Stimulated activated CD4-positive, alpha-beta T cell treated with anti-CD3 and anti-CD28 coated beads, TNF-alpha, amount 100 ng/mL, for 4 hours (primary cell): ENCODE measurements around the gene MCF2L2.
A peak's percentile ranks its signal among the peaks of the same experiment; 100 is the strongest.
"Not testable (repeated sequence)": the region's sequence is repeated elsewhere in the genome, so short reads cannot be mapped to it uniquely, and the experiment has no call there.

Experiments
- DNase-seq, 3 experiments: peaks; one replicate each; pipeline ENCODE4 v3.0.0-alpha.2; 2020; ENCODE audit warnings: low read depth in 3 of 3

Gene MCF2L2

DNA sequence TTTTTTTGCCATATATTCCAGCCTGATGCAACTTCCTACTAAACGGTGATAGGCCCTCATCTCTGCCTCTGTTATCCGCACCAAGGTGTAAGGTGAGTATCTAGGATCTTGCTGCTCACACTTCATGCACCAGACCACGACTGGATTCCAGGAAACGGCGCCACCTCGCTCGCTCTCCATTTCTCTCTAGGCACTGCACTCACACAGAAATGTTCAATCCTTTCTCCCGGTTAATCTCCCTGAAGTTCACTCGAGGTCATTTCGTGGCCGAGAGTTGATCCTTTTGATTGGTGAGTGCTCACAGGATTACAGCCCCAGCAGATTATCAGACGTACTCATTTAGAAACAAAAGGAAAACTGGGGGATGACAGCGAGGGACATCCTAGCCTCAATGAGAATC lies 28.1 kb downstream of the MCF2L2 start:
- no peak for DNase-seq

DNA sequence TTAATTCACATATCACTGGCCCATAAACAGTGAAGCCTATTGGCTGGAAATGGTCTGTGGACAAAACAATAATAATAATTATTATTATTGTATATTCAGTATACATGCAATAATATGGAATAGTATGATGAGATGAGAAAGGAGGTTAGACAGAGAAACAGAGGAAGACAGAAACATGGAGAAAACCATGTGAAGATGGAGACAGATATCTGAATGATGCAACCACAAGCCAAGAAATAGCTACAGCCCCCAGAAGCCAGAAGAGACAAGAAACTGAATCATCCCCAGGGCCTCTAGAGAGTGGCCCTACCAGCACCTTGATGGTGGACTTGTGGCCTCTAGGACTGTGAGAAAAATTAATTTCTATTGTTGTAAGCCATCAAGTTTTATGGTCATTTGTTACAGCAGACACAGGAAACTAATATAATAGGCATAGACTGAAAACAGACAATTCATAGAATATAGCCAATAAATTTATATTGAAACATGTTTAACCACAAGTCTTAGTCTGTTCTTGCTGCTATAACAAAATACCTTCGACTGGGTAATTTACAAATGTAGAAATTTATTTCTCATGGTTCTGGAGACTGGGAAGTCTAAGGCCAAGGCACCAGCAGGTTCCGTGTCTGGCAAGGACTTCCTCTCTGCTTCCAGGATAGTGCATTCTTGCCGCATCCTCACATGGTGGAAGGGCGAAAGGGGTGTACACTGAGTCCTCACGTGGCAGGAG lies 31.6 kb downstream of the MCF2L2 start:
- no peak for DNase-seq

GRCh38 chr3:183394150-183394549 lies 34.3 kb downstream of the MCF2L2 start:
- DNase-seq: no peak

DNA sequence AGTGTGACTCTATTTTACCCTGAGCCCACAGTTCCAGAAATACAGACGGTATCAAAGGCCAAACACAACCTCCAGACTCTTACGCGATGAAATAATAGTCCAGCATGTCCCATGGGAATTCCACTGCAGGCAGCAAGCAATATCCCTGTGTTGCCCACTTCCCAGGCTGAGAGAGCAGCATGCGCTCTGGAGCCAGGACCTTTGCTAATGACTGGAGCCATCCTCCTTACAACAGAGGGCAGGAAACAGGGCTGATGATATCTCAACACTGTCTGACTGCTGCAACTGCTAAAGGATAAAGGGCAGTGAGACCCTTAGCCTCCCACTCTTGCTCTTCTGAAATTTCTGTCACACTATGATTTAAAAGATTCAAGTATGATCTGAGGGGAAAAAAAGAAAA lies 34.8 kb downstream of the MCF2L2 start:
- no peak for DNase-seq

DNA sequence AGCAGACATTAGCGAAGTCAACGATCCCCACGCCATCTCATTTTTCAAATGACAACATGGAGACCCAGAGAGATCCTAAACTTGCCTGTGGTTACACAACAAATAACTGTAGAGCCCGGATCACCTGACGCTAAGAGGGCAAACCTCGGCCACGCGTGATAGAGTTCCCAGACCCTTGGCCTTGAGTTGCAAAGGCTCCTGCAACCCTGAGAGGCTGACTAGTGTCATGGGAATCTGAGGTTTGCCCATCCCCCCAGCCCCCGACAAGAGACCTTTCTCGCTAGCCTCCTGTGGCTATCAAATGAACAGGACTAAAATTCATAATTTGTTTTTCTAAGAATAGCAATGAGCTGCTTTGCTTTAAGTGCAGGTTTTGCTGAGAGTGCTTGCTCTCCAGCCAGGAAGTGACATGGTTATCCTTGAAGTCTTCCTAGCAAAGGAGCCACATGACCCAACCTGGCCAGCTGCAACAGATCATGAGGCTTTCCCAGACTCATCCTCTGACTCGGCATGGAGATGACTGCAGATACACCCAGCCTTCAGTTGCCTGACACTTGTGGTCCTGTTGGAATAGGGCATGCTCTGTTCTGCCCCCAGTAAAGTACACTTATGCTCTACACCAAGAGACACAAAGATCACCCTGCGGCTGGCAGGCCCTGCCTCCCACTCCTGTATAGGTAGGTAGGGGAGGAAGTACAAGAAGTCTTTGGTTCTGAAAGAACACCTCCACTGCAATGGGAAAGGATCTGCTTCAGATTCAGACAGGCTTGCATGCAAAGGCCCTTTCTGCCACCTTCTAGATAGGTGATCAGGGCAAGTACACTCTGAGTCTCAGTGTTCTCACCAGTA lies 36.0 kb downstream of the MCF2L2 start:
- DNase-seq: no peak

DNA sequence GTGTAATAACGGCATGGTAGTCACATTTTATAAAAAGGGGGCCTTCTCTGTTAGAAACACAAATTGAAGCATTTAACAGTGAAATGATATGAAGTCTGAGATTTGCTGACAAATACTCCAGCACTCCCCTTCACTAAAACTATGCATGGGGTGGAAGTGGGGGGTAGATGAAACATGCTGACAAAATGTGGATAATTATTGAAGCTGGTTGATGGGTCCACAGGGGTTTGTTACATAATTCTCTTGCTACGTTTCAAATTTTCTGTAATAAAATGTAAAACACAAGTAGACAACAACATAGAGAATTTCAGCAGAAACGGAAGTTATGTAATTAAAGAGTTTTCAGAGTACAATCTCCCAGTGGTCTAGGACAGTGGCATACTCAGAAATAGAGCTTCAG lies 37.0 kb downstream of the MCF2L2 start:
- no peak for DNase-seq

- DNase-seq: no peak
Measured at GRCh38 chr3:183390844-183391243, 37.6 kb downstream of the MCF2L2 start.

- DNase-seq: no peak
Measured at GRCh38 chr3:183388213-183388895, 40.1 kb downstream of the MCF2L2 start.

DNA sequence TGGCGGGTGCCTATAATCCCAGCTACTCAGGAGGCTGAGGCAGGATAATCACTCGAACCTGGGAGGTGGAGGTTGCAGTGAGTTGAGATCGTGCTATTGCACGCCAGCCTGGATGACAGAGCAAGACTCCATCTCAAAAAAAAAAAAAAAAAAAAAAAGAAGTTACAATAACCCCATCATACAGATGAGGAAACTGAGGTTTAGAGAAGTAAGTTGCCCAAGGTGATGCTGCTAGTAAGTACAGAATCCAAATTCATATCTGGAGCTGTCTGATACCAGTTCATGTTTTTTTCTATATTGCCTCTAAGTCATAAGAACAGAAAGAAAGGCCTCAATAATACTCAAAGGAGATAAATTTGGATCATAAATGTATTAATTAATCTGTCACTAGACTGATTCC lies 40.6 kb downstream of the MCF2L2 start:
- no peak for DNase-seq

DNA sequence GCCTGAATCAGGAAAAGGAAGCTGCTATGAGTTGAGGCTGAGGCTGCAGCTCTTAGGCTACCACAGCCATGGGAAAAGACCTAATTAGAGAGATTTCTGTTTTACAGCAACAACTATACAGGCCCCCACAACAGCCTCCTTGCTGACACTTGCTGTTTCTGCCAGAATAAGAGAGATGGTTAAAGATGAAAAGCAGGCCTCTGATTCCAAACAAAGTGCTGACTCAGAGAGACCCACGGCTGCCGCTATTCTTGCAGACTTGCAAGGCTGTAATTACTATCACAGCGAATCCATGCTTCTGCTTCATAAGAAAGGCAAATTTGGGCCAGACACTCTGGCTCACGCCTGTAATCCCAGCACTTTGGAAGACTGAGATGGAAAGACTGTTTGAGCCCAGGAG lies 41.8 kb downstream of the MCF2L2 start:
- DNase-seq: no peak

- peak in 2 of 3 experiments; percentile 31 to 38 for DNase-seq
Measured at GRCh38 chr3:183385698-183386613, 42.5 kb downstream of the MCF2L2 start.

- no peak for DNase-seq
Measured at GRCh38 chr3:183381673-183382072, 46.7 kb downstream of the MCF2L2 start.

GRCh38 chr3:183381179-183381578 lies 47.2 kb downstream of the MCF2L2 start:
- DNase-seq: no peak

DNA sequence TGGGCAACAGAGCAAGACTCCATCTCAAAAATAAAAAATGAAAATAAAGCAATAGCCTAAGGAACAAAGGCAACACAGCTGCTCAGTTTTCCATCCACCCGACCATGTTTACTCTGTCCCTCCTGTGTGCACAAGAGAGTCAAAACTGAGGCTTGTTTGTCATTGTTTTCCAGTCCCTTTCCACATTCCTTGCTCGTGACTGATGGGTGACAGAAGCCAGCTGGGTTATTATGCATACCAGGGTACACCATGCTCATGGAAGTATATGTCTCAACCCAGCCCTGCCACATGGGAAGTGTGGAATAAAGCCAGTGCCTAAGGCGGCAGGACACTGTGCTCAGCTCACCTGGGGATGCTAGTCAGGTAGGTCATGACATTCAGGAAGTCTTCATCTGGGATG lies 49.5 kb downstream of the MCF2L2 start:
- no peak for DNase-seq

DNA sequence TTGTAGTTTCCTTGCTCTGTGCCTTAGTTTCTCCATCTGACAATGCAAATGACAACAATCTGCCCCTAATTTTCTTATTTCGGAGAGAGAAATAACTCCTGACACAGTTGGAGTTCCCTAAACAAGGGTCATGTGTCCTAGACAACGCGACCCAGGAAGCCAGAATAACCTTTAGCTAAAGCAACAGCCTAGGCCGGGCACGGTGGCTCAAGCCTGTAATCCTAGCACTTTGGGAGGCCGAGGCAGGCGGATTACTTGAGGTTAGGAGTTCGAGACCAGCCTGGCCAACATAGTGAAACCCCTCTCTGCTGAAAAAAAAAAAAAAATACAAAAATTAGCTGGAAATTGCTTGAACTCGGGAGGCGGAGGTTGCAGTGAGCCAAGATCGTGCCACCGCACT lies 49.9 kb downstream of the MCF2L2 start:
- no peak for DNase-seq

GRCh38 chr3:183378008-183378407 lies 50.4 kb downstream of the MCF2L2 start:
- no peak for DNase-seq

GRCh38 chr3:183377307-183377959 lies 51.0 kb downstream of the MCF2L2 start:
- no peak for DNase-seq

DNA sequence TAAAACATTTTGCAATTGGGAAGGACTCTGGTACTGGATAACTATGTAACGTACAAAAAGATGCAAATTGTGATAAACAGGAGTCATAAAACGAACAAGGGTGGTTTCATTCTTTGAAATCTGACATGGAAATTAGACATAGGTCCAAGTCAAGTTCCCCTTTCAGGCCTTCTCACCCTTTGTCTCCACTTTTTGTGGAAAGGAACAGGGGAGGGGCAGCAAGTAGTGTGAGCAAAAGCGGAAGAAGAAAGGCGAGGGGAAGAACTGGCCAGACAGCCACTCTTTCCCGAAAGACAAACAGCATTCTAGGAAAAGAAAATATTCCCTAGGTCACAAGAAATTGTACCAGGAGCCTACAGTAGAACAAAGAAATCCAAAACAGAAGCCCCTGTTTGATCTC lies 52.6 kb downstream of the MCF2L2 start:
- DNase-seq: no peak

DNA sequence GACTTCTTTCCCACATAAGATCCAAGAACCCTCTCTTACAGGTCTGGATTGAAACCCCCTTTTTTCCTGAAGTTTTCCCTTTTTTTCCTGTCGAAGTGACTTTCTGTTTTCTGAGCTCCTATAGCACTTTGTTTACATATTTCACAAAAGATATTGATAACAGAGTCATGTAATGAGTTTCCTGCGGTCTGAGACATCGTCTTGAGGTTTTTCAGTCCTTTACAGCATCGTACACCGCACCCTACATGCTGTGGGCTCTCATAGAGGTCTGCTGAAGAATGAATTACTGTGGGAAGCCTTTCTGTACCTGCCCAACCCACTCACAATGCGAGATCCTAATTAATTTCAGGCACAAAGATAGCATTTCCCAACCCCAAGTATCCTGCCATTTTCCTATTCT lies 53.1 kb downstream of the MCF2L2 start:
- DNase-seq: no peak

DNA sequence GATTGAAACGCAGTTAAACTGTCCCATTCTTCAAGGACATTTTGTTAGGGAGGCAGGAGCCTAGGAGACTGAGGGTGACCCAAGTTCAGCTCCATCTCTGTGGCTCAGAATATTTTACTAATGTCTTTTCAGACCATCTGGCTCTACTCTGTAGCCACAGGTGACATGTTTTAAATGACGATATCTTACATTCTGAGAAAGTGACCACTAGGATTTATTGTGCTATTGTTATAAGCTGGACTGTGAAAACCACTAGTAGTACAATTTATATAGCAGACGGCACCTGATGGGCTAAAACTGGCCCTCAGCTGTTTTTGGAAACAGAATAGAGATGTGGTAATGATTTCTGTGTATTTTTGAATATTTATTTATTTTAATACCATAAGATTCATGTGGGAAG lies 55.5 kb downstream of the MCF2L2 start:
- no peak for DNase-seq

GRCh38 chr3:183371600-183371968 lies 56.8 kb downstream of the MCF2L2 start:
- not testable (repeated sequence) for DNase-seq
